ENCODE results near the gene SLC2A8.

DNA sequence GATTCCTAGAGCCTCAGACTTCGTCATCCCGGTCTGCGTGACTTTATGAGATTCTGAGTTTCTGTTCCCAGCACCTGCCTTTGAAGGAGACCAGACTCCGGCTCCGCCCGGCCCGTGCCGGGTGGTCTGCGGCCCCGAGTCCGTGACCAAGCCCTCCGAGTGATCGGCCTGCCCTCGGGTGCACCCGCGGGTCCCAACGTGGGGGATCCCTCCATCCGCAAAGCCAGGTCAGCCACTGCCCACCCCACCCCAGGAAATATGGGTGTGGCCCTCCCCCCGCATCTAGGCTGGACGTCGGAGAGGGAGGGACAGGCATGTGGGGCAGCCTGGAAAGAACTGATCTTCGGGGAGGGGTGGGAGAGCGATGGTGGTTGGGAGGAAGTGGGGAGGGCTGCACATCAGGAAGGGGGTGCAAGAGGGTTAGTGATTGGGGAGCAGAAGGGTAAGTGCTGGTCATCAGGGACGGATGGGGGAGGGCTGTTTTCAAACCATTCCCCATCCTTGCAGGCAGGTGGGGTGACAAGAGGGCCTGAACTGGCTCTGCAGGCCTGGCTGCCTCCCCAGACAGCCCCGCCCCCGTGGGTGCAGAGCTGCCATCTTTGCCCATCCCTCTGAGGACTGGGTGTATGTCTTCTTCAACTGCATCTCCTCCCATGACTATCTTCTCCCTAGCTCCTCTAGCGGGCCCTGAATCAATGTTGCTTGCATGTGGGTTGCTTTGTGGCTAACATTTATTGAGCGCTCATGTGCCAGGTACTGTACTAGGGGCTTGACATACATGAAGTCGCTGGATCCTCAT is 55.1 kb downstream of the SLC2A8 start:
- TF ChIP-seq, protein P1, sequence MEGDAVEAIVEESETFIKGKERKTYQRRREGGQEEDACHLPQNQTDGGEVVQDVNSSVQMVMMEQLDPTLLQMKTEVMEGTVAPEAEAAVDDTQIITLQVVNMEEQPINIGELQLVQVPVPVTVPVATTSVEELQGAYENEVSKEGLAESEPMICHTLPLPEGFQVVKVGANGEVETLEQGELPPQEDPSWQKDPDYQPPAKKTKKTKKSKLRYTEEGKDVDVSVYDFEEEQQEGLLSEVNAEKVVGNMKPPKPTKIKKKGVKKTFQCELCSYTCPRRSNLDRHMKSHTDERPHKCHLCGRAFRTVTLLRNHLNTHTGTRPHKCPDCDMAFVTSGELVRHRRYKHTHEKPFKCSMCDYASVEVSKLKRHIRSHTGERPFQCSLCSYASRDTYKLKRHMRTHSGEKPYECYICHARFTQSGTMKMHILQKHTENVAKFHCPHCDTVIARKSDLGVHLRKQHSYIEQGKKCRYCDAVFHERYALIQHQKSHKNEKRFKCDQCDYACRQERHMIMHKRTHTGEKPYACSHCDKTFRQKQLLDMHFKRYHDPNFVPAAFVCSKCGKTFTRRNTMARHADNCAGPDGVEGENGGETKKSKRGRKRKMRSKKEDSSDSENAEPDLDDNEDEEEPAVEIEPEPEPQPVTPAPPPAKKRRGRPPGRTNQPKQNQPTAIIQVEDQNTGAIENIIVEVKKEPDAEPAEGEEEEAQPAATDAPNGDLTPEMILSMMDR (IDR thresholded peaks at IDR 0.05), result no peak
- no peak for TF ChIP-seq POLR2AphosphoS5 (IDR thresholded peaks at IDR 0.05)
- TF ChIP-seq POLR2A (IDR thresholded peaks at IDR 0.05), result no peak
- no peak for TF ChIP-seq EP300 (IDR thresholded peaks at IDR 0.05; ENCODE audit: low read depth)
